GM10847 (cell line): ENCODE results near the gene AXIN1.

Experiments used
- POLR2A ChIP-seq: IDR thresholded peaks from 2 replicates; pipeline ENCODE4 v1.6.1; 2011; ENCODE audit not compliant: insufficient read length; ENCODE audit errors: extremely low read depth

AXIN1 gene

DNA sequence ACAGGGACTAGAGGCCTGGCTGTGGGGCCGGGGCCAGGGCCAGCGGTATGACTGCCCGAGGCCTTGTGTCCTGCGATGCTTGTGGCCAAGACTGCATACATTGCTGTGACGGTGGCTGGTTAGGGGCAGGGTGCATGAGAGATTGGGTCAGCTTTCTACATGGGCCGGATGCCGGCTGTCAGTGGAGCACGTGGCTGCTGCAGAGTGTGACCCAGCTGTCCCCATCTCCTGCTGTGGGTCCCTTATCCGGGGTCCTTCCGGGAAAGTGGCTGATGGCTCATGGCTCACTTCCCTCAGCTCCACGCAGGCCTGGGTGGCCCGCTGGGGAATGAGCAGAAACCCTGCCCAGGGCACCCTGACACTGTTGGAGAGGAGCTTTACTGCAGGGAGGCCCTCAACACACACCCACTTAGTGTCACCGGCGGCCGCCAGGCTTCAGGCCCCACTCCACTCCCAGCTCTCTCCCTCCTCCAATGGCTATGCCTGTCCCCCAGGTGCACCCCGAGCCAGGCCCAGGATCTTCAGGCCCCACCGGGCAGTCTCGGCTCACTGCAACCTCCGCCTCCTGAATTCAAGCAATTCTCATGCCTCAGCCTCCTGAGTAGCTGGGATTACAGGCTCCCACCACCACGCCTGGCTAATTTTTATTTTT is 76.0 kb downstream of the AXIN1 start:
- TF ChIP-seq POLR2A = no peak

DNA sequence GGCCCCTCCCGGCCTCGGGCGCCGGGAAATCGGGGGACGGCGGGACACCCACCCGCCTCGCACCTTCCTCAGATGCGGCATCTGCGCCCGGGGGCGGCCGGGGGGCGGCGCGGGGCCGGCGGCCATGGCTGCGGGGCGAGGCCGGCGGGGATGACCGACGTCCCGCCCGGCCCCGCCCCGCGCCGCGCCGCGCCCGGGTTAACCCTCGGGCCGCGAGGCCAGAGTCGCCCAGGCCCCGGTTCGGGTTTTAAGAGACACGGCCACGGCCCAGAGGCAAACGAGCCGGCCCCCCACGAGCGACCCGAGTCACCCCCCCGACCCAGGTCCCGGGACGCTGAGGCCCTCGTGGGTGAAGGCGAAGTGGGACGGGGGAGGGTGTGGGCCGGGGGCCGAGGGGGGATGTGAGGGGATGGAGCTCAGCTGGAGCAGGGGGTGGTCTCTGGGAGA is 76.7 kb downstream of the AXIN1 start, which contains the start of gene RGS11:
TSS of gene RGS11 (minus strand) at position 159 of the 447 bp plus-strand sequence. CDS start at position 126, 33 bp downstream.
- no peak for TF ChIP-seq POLR2A

DNA sequence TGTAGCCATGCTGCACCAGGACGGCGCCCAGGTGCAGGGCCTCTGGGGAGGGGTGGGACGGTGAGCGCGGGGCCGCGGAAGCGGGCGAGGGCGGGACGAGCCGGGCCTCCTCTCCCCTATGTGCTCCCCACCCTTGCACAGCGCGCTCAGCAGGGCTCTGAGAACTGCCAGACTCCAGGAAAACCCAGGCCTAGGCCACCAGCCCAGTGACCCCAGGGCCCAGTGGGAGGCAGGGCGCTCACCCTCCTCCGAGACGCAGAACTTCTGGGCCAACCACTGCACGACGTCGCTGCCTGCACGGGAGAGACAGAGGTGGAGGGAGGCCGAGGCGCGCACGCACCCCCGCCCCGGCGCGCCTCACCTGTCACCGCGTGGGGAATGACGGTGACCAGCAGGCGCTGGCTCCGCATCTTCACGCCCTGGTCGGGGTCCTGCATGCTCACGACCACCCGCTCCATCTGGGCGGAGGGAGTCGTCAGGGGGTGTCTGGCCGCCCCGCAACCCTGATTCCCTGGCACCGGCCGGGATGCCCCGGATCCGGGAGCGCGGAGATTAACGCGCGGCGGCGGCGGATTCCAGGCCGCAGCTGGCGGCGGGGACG is 77.4 kb downstream of the AXIN1 start:
- TF ChIP-seq POLR2A = no peak

DNA sequence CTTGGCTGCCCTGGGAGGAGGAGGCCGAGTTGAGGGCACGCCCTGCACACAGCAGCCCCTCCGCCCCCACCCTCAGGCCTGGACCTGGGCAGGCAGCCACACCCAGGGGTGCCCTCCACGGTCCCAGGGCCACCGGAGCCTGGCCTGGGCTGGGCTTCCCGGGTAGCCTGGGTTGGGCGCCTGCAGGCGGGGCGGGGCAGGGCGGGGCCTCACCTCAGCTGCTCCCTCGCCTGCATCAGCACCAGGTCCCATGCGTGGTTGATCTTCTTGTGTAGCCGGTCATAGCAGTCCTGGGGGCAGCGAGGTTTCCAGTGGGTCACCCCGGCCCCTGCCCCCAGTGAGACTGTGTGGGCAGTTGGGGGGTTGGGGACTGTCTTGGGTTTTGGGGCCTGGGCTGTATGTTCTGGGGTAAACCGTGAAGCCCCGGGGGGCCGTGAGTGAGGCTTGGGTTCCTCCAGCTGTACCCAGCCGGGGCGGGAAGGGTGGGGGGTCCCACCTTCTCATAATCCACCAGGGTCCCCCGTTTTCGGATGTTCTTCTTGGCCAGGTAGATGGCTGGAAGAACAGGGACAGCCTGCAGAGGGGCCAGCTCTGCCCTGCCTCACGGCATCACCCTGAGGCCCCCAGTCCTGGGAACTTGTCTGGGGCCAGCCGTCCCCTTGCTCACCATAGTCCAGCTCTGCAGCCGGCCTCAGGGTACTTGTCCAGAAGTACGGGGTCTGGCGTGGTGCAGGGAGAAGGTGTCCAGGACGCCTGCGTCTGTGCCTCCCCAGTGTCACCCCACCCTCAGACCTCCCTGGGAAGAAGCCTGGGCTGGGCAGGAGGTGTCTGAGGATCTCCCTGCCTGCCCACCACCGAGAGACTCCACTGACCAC is 78.7 kb downstream of the AXIN1 start:
- no peak for TF ChIP-seq POLR2A

DNA sequence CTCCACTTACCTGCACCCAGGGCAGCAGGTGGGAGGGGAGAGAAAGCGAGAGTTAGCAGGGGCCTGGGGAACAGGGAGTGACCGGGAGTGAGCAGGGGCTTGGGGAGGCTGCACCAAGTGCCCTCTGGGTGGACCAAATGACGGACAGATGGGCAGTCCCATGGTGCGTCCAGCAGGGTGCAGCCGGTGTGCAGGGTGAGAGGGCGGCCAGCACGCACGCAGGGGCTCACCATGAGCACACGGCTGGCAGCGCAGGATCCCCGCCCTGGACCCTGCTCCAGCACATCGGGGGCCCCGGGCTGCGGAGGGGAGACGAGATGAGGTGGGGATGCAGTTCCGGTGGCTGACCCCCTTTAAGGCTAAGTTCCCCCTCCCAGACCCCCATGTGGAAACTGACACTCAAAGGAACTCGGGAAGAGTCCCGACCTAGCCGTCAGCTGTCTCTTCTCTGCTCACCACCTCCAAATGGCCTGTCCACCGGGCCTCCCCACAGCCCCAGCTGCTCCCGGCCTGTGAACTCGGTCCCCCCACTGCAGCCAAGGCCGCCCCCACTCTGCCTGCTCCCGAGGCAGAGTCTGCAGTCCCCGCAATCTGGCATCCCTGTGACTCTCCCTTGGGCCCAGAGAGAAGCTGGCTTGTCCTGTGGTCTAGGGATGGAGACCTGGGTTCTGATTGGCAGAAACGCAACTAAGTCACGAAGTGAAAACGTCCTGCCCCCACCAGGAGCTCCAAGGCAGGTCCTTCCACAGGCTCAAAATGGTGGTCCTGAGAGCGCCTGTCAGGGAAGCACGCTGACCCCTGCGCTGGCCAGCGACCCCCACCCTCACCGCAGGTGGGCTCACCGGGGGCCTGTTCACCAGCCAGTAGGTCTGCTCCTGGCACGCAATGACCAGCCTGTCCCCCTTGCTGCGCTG is 79.6 kb downstream of the AXIN1 start:
- no peak for TF ChIP-seq POLR2A

DNA sequence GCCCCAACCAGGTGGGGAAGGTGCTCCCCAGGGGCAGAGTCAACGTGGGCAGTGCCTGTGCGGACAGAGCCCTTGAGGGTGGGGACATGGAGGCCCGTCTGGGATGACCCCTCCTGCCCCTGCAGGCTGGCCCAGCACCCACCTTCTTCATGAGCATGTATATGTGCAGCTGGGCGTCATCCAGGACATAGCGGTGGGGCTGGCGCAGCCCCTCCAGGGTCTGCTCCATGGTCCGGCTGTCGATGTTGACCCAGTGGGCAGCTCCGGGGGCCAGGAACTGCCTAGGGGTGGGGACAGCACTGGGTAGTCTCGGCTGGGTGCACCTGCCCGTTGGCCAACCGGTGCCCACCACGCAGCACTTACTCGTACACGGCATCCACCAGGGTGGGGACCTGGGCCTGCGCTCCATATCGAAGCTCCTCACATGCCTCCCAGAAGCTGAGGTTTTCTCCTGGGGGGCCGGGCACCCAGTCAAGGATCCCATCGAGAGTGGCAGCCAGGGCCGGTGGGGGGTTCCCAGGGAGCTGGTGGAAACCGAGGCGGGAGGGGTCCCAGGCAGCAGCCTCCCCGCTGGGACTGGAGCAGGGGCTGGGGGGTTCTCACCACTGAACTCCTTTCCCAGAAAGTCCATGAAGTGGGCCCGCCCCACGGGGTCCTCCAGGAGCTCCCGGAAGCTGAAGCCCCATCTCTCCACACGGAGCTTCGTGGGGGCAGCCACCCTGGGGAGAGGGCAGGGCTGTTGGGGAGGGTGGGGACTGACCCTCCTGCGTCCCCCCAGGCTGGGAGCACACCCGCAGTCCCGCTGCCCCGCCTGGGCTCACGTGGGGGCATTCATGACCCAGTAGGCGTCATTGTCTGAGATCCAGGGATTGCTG is 81.9 kb downstream of the AXIN1 start:
- TF ChIP-seq POLR2A = no peak

DNA sequence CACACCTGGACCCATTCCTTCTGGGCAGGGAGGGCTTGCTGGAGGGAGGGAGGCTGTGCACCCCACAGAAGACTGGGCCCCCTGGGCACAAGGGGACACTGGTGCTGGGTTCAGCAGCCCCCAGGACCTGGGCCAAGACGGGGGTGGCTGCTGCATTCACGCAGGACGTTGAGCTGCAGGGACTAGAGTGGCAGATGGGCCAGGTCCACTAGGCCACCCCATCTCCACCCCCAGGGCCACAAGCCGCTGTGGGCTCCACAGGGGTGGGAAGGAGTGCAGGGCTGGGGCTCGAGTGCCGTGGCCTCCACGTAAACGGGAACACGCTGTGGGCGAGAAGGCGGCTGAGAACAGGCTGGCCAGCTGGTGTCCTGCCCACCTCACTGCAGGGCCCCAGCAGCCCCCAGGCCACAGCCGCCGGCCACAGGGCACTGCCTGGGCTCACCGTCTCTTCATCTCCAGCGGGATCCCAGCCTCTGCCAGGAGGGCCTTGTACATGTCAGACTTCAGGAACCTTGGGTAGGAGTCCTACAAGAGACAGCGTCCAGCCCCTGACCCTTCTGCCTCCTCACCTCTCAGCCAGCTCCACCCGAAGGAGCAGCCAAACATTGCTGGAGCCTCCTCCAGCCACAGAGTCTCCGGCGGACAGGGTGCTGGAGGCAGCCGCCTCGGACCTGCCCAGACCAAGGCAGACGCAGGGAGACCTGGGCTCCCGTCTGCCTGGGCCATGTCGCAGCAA is 83.3 kb downstream of the AXIN1 start:
- no peak for TF ChIP-seq POLR2A

DNA sequence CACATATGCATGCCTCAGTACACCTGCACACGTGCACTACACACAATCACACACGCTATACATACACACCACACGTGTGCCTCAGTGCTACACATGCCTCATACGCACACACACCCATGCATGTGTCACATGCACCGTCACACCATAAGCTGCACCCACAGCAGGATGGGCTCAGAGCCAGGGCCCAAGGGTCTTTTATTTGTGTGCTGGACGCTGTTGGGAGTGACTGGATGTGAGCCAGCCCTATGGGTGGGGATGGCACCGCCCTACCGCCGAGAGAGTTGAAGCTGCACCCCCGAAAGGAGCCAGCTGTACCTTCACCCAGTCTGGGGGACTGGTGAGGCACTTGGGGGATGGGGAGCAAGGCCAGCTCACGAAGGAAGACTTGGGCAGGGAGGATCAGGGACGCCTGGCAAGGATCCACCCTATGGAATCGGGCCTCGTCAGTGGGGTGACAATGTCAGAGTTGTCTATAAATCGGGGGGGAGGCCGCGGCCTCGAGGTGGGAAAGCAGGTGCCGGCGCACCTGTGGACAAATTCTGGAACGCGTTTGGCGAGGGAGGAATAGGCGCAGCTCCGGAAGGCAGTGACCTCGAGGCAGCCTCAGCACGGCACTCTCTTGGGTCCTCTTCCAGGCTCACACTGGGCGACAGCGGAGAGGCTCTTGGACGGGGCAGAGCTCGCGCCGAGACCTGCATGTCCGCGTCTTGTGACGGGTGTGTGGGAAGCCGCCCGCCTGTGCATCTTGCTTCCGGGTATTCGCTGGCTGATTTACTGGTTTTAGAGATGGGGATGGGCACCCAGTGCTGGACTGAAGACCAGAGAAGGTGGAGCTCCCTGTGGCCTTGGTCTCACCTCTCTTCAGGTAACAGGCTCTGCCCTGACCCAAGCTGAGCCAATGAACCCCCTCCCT is 84.1 kb downstream of the AXIN1 start:
- TF ChIP-seq POLR2A = no peak

DNA sequence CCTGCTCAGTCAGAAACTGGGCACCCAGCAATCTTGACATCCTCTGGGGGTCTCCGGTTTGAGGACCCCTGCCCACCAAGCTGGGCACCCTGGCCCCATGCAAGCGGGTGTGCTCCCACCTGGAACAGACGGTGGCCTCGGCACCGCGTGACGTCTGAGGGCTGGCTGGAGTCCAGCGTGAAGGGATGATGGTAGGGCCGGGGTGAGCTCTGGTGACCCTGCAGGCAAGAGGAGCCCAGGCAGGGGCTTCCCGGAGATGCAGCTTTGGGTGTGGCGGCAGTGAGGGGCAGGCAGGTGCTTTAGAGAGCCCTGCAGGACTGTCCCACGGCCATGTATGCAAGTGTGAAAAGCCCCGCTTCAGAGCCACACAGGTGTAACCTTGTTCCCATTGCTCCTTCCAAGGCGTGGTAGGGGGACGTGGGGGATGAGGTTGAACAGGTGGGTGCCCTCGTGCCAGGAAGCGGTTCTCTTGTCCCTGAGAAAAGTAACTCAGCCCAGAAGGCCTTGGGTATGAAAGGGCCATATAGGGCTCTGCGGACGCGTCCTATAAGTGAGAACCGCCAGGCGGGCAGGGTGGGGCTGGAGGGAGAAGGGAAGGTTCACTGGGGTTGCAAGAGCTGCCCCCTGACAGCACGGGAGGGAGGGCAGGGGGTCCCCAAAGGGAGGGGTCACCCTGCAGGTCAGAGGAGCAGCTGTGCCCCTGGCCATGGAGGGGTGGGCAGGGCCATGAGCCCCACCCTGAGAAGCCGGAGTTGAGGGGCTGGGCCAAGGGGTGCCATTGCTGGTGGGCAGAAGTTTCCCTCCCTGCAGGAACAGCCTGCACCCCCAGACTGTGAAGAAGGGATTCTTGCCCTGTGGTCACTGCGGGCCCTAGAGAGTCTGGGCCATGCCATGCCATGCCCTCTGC is 86.0 kb downstream of the AXIN1 start:
- TF ChIP-seq POLR2A = no peak

DNA sequence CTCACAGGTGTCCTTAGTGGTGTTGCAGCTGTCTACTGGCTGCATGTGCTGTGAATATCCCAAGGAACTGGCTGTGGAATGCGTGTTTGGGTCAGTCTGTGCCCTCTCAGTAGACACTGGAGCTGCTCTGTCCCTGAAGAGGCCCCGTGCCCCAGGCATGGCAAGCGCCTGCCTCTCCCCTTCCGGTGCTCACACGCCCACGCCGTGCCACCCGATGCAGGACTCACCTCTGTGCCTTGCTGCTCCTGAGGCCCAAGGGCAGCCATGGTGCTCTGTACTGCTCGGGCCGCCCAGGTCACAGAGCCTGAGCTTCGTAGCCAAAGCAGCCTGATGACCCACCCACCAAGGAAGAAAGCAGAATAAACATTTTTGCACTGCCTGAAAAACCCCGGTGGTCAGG is 86.8 kb downstream of the AXIN1 start:
- no peak for TF ChIP-seq POLR2A

DNA sequence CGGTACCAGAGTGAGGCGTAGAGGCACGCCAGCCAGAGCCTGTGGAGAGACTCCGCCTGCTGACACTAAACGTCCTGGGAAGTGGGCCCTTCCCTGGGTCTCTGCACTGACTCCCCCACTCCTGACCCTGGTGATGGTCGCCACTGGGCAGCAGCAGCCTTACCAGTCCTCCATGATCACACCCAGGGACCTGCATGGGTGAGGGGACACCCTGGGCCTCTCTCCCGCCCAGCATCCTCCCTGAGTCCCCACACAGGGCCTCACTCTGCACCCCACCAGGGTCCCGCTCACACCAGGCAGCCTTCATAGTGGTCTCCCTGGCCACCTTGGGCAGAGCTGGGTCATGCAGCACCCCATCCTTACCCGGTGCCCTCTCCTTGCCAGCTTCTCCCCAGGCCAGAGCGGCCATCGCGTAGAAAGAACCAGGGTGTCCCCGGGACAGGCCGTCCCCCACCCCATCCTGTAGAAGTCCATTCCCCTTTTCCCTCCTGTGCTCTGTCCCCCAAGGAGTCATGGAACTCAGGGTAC is 87.5 kb downstream of the AXIN1 start:
- TF ChIP-seq POLR2A = no peak
